Neural progenitor cell (in vitro differentiated cells): ENCODE results near the gene FOSB. TPM values are rescaled to one million over a fixed set of nuclear protein-coding genes. Genes with fewer than 3 reads are reported as not detected.

ENCODE experiments used
- DNase-seq: peaks from one replicate; pipeline ENCODE4 v3.0.0-alpha.2; 2016; ENCODE audit warnings: low spot score
- H2AFZ ChIP-seq: fragments of 200-600 bp; sonication (generic); replicated peaks from 2 replicates; pipeline ENCODE4 v1.6.1; 2016; ENCODE audit warnings: antibody characterized with exemption
- H3F3A ChIP-seq: fragments of 200-600 bp; sonication (generic); 2 replicates; pipeline ENCODE4 v1.6.1; 2016; ENCODE audit warnings: antibody characterized with exemption, low read depth
- H3K27ac ChIP-seq: fragments of 200-600 bp; sonication (generic); 2 replicates; pipeline ENCODE4 v1.5.1; 2016; ENCODE audit warnings: mild to moderate bottlenecking
- H3K27me3 ChIP-seq: fragments of 200-600 bp; sonication (generic); 2 replicates; pipeline ENCODE4 v1.6.1; 2016; ENCODE audit warnings: mild to moderate bottlenecking, moderate library complexity
- H3K36me3 ChIP-seq: fragments of 200-600 bp; sonication (generic); 2 replicates; pipeline ENCODE4 v1.5.1; 2016
- H3K4me1 ChIP-seq: fragments of 200-600 bp; sonication (generic); 2 replicates; pipeline ENCODE4 v1.6.1; 2016; ENCODE audit warnings: mixed run types
- H3K4me2 ChIP-seq: fragments of 200-600 bp; sonication (generic); 2 replicates; pipeline ENCODE4 v1.6.1; 2016
- H3K4me3 ChIP-seq: fragments of 200-600 bp; sonication (generic); 2 replicates; pipeline ENCODE4 v1.5.1; 2016
- H3K79me2 ChIP-seq: fragments of 200-600 bp; sonication (generic); 2 replicates; pipeline ENCODE4 v1.6.1; 2016; ENCODE audit warnings: low read depth
- H3K9ac ChIP-seq: fragments of 200-600 bp; sonication (generic); 2 replicates; pipeline ENCODE4 v1.6.1; 2016
- H3K9me3 ChIP-seq: fragments of 200-600 bp; sonication (generic); 2 replicates; pipeline ENCODE4 v1.5.1; 2016; ENCODE audit warnings: low read depth
- H4K20me1 ChIP-seq: fragments of 200-600 bp; sonication (generic); 2 replicates; pipeline ENCODE4 v1.6.1; 2016; ENCODE audit warnings: low read depth
- H3K27ac Mint-ChIP-seq: 3 replicates; pipeline ENCODE4 v1.8.0; 2021; ENCODE audit warnings: mixed read lengths
- H3K27me3 Mint-ChIP-seq: 2 replicates; pipeline ENCODE4 v1.8.0; 2022; ENCODE audit warnings: low read depth, mild to moderate bottlenecking, inconsistent platforms, moderate library complexity, mixed read lengths; ENCODE audit not compliant: insufficient read depth
- H3K36me3 Mint-ChIP-seq: 3 replicates; pipeline ENCODE4 v1.8.0; 2021; ENCODE audit warnings: mixed read lengths
- H3K4me1 Mint-ChIP-seq: 3 replicates; pipeline ENCODE4 v1.8.0; 2021; ENCODE audit warnings: mixed read lengths
- H3K4me3 Mint-ChIP-seq: 3 replicates; pipeline ENCODE4 v1.8.0; 2021; ENCODE audit warnings: mild to moderate bottlenecking, moderate library complexity, mixed read lengths
- H3K9me3 Mint-ChIP-seq: 3 replicates; pipeline ENCODE4 v1.8.0; 2020; ENCODE audit warnings: mixed read lengths
- EZH2 ChIP-seq: fragments of 200-600 bp; sonication (generic); IDR thresholded peaks from 2 replicates; pipeline ENCODE4 v1.6.1; 2017; ENCODE audit warnings: antibody characterized with exemption, mild to moderate bottlenecking, moderate library complexity
- EZH2phosphoT487 ChIP-seq: fragments of 200-600 bp; sonication (generic); IDR thresholded peaks from 2 replicates; pipeline ENCODE4 v1.6.1; 2017; ENCODE audit warnings: antibody characterized with exemption
- total RNA-seq: library from RNA; depleted of rRNA; stranded (reverse); fragments of >200 nt; gene quantifications from 2 replicates; pipeline ENCODE4 v1.2.3, GENCODE V29; 2015; ENCODE audit warnings: low replicate concordance
- TF ChIP-seq, protein P1 (sequence below): fragments of 200-600 bp; sonication (generic); IDR thresholded peaks from 2 replicates; pipeline ENCODE4 v1.5.1; 2017; ENCODE audit warnings: antibody characterized with exemption, mild to moderate bottlenecking

Gene FOSB
- total RNA-seq, 1 donor from 2014 or later, result 2.3 TPM

GRCh38 chr19:45500918-45501729, 33.3 kb downstream of the FOSB start:
- no peaks in the 10 kb centered on the region for H3K9me3 ChIP-seq
- TF ChIP-seq EZH2 (no peak), EZH2phosphoT487 (no peak)
- TF ChIP-seq, protein P1, sequence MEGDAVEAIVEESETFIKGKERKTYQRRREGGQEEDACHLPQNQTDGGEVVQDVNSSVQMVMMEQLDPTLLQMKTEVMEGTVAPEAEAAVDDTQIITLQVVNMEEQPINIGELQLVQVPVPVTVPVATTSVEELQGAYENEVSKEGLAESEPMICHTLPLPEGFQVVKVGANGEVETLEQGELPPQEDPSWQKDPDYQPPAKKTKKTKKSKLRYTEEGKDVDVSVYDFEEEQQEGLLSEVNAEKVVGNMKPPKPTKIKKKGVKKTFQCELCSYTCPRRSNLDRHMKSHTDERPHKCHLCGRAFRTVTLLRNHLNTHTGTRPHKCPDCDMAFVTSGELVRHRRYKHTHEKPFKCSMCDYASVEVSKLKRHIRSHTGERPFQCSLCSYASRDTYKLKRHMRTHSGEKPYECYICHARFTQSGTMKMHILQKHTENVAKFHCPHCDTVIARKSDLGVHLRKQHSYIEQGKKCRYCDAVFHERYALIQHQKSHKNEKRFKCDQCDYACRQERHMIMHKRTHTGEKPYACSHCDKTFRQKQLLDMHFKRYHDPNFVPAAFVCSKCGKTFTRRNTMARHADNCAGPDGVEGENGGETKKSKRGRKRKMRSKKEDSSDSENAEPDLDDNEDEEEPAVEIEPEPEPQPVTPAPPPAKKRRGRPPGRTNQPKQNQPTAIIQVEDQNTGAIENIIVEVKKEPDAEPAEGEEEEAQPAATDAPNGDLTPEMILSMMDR, result no peak
- Mint-ChIP-seq H3K27me3 (peaks cover 29% of the 10 kb centered on the region), H3K9me3 (no peaks in the 10 kb centered on the region), H3K27ac (no peak overlapping the region), H3K4me1 (peaks cover 30% of the 10 kb centered on the region), H3K4me3 (no peak overlapping the region), H3K36me3 (no peaks in the 10 kb centered on the region)
- H3K4me1 ChIP-seq, result peaks cover 13% of the 10 kb centered on the region
- peaks cover 53% of the 10 kb centered on the region for H3F3A ChIP-seq
- no peaks in the 10 kb centered on the region for H3K79me2 ChIP-seq
- H3K4me2 ChIP-seq, result no peak overlapping the region
- H4K20me1 ChIP-seq, result peaks cover 12% of the 10 kb centered on the region
- no peak overlapping the region for H3K4me3 ChIP-seq
- H3K27ac ChIP-seq, result no peak overlapping the region
- no peak for DNase-seq
- no peak overlapping the region for H3K9ac ChIP-seq
- peaks cover 40% of the 10 kb centered on the region for H3K27me3 ChIP-seq
- no peaks in the 10 kb centered on the region for H3K36me3 ChIP-seq
- no peak overlapping the region for H2AFZ ChIP-seq

- Histone ChIP-seq H2AFZ (no peak overlapping the region), H3K9me3 (no peaks in the 10 kb centered on the region), H3K79me2 (no peaks in the 10 kb centered on the region), H3K4me1 (peaks cover 13% of the 10 kb centered on the region), H3K9ac (no peak overlapping the region), H3K4me2 (no peak overlapping the region), H4K20me1 (peaks cover 7% of the 10 kb centered on the region), H3K27ac (no peak overlapping the region), H3K36me3 (no peaks in the 10 kb centered on the region), H3F3A (peaks cover 49% of the 10 kb centered on the region), H3K27me3 (peaks cover 39% of the 10 kb centered on the region), H3K4me3 (no peak overlapping the region)
- Mint-ChIP-seq H3K36me3 (no peaks in the 10 kb centered on the region), H3K4me3 (no peak overlapping the region), H3K9me3 (no peaks in the 10 kb centered on the region), H3K27ac (no peak overlapping the region), H3K4me1 (peaks cover 29% of the 10 kb centered on the region), H3K27me3 (peaks cover 29% of the 10 kb centered on the region)
- DNase-seq, result no peak
- TF ChIP-seq, protein P1, result no peak
- no peak for TF ChIP-seq EZH2
Observed at GRCh38 chr19:45501730-45502014, 33.9 kb downstream of the FOSB start.

DNA sequence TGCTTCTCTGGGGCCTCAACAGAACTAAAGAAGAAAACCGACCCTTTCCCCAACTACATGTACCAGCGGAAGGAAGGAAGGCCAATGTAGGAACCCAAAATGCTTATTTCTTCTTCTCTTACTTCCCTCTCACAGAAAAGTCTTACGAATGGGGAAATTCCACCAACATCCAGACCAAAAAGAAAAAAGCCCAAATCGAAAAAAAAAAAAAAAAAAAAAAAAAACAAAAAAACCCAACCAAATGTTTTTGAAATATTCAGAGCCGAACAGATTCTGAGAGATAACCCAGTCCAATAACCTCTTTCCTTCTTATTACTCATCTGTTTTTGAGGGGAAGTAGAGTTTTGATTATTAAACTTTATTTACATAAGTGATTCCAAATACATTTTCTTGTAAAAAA, 34.3 kb downstream of the FOSB start:
- H3K27ac Mint-ChIP-seq, result no peak overlapping the region
- Histone ChIP-seq H3K36me3 (no peaks in the 10 kb centered on the region), H3K4me3 (no peak overlapping the region), H3F3A (peaks cover 51% of the 10 kb centered on the region), H3K9ac (no peak overlapping the region), H3K79me2 (no peaks in the 10 kb centered on the region), H3K27me3 (peaks cover 38% of the 10 kb centered on the region), H2AFZ (no peak overlapping the region), H3K4me2 (no peak overlapping the region), H4K20me1 (peaks cover 7% of the 10 kb centered on the region), H3K4me1 (peaks cover 13% of the 10 kb centered on the region), H3K9me3 (no peaks in the 10 kb centered on the region), H3K27ac (no peak overlapping the region)
- H3K4me1 Mint-ChIP-seq, result peaks cover 28% of the 10 kb centered on the region
- no peaks in the 10 kb centered on the region for H3K36me3 Mint-ChIP-seq
- no peak for TF ChIP-seq EZH2
- no peak for TF ChIP-seq EZH2phosphoT487
- TF ChIP-seq, protein P1, result no peak
- no peak for DNase-seq
- no peaks in the 10 kb centered on the region for H3K9me3 Mint-ChIP-seq
- no peak overlapping the region for H3K4me3 Mint-ChIP-seq
- H3K27me3 Mint-ChIP-seq, result peaks cover 27% of the 10 kb centered on the region
